Activated CD8-positive, alpha-beta T cell treated with anti-CD3 and anti-CD28 coated beads for 36 hours (primary cell): Measurements from ENCODE around the gene HBA1. TPM values are rescaled to one million over a fixed set of nuclear protein-coding genes. Genes with fewer than 3 reads are reported as not detected.

Experiments used
- ATAC-seq: fragments of 200-7000 bp; cut with Tn5 transposase; one replicate; pipeline ENCODE4 v1.10.0; 2021; ENCODE audit warnings: mild to moderate bottlenecking, moderate library complexity
- CTCF ChIA-PET: fragments of 350-600 bp; sonication (Branson Sonifier 250); formaldehyde crosslinking; loops from one replicate; lab custom pipeline; 2021; ENCODE audit warnings: antibody characterized with exemption; lab: Charles Lee
- POLR2A ChIA-PET: fragments of 350-600 bp; sonication (Branson Sonifier 250); formaldehyde crosslinking; loops from one replicate; lab custom pipeline; 2021; ENCODE audit warnings: antibody characterized with exemption; lab: Charles Lee
- DNase-seq: peaks from one replicate; pipeline ENCODE4 v3.0.0-alpha.2; 2020
- H3K27ac Mint-ChIP-seq: one replicate; pipeline ENCODE4 v1.8.0; 2021; ENCODE audit warnings: mild to moderate bottlenecking, mixed read lengths
- H3K27me3 Mint-ChIP-seq: one replicate; pipeline ENCODE4 v1.8.0; 2021; ENCODE audit warnings: mixed read lengths
- H3K36me3 Mint-ChIP-seq: one replicate; pipeline ENCODE4 v1.8.0; 2021; ENCODE audit warnings: low read depth, mixed read lengths
- H3K4me1 Mint-ChIP-seq: one replicate; pipeline ENCODE4 v1.8.0; 2021; ENCODE audit warnings: low read depth, mixed read lengths
- H3K4me3 Mint-ChIP-seq: one replicate; pipeline ENCODE4 v1.8.0; 2021; ENCODE audit warnings: mild to moderate bottlenecking, moderate library complexity, mixed read lengths
- H3K9me3 Mint-ChIP-seq: one replicate; pipeline ENCODE4 v1.8.0; 2021; ENCODE audit warnings: mixed read lengths
- CTCF ChIP-seq: fragments of 200-600 bp; IDR thresholded peaks from one replicate; pipeline ENCODE4 v1.8.0; 2022; ENCODE audit warnings: antibody characterized with exemption, mild to moderate bottlenecking
- intact Hi-C: fragments of 100-400 bp; cut with micrococcal nuclease; formaldehyde crosslinking; loops from one replicate; pipeline ENCODE4 v1.10.0; 2022
- total RNA-seq, 2 experiments: library from RNA; stranded (reverse); gene quantifications; one replicate each; pipeline ENCODE4 v1.2.3, GENCODE V29; 2021

The HBA1 gene
- total RNA-seq, 2 experiments from 2014 or later, result not detected

- Mint-ChIP-seq H3K27me3 (peaks cover 35% of the 10 kb centered on the region), H3K4me3 (peak overlapping the region; percentile 40), H3K4me1 (peaks cover 12% of the 10 kb centered on the region), H3K27ac (no peak overlapping the region), H3K36me3 (no peaks in the 10 kb centered on the region), H3K9me3 (no peaks in the 10 kb centered on the region)
- intact Hi-C loops, result loop anchor here (5.0 kb wide), 1 partner anchor 72 kb away; no protein-coding TSS in a partner anchor
- ChIA-PET POLR2A (interaction anchor here (1.0 to 1.3 kb wide), 3 partner anchors 9 to 13 kb away, joined by 3 to 4 read pairs (median 3); no protein-coding TSS in a partner anchor), CTCF (interaction anchor here (0.9 to 4.1 kb wide), 12 partner anchors 12 to 117 kb away, joined by 3 to 33 read pairs (median 5); no protein-coding TSS in a partner anchor)
- no peak for TF ChIP-seq CTCF
- DNase-seq (no peak), ATAC-seq (no peak)
These were observed 3.0 kb downstream of the HBA1 start for GRCh38 chr16:179211-180092.

- peak; percentile 81 for TF ChIP-seq CTCF
- Mint-ChIP-seq H3K27me3 (peaks cover 28% of the 10 kb centered on the region), H3K4me3 (peak within 1 kb of the TSS; percentile 40), H3K36me3 (peaks cover 2% of the 10 kb centered on the region), H3K4me1 (peaks cover 9% of the 10 kb centered on the region), H3K9me3 (no peaks in the 10 kb centered on the region), H3K27ac (no peak within 1 kb of the TSS)
- DNase-seq (peak; percentile 56), ATAC-seq (peak; percentile 22)
- intact Hi-C loops, result loop anchor here (5.0 kb wide), 1 partner anchor 73 kb away; no protein-coding TSS in a partner anchor
- CTCF ChIA-PET, result interaction anchor here (0.7 to 4.1 kb wide), 13 partner anchors 12 to 117 kb away, joined by 3 to 33 read pairs (median 5); no protein-coding TSS in a partner anchor
- POLR2A ChIA-PET, result interaction anchor here (0.8 to 1.1 kb wide), 3 partner anchors 12 to 109 kb away, joined by 3 to 4 read pairs (median 3); no protein-coding TSS in a partner anchor
These were observed 3.7 kb downstream of the HBA1 start, which contains the start of gene HBQ1 for GRCh38 chr16:180101-180675. HBQ1 (plus strand) TSS chr16:180459; CDS start chr16:180487, 28 bp downstream.

GRCh38 chr16:180681-181564 is 4.4 kb downstream of the HBA1 start:
- no peak for TF ChIP-seq CTCF
- H3K4me3 Mint-ChIP-seq, result peak overlapping the region; percentile 38
- POLR2A ChIA-PET, result interaction anchor here (0.7 to 1.3 kb wide), 8 partner anchors 11 to 110 kb away, joined by 3 to 5 read pairs (median 4); no protein-coding TSS in a partner anchor

GRCh38 chr16:181565-182021 is 5.1 kb downstream of the HBA1 start:
- Mint-ChIP-seq H3K27ac (no peak overlapping the region), H3K27me3 (peaks cover 23% of the 10 kb centered on the region), H3K36me3 (peaks cover 9% of the 10 kb centered on the region), H3K4me3 (no peak overlapping the region), H3K4me1 (peaks cover 4% of the 10 kb centered on the region), H3K9me3 (no peaks in the 10 kb centered on the region)
- no peak for DNase-seq
- ATAC-seq, result no peak
- POLR2A ChIA-PET, result interaction anchor here (0.7 to 1.3 kb wide), 6 partner anchors 10 to 105 kb away, joined by 3 to 5 read pairs (median 4); no protein-coding TSS in a partner anchor
- intact Hi-C loops, result loop anchor here (5.0 kb wide), 1 partner anchor 74 kb away; no protein-coding TSS in a partner anchor
- peak; percentile 98 for TF ChIP-seq CTCF
- CTCF ChIA-PET, result interaction anchor here (0.6 to 4.1 kb wide), 23 partner anchors 10 to 116 kb away, joined by 3 to 33 read pairs (median 5); no protein-coding TSS in a partner anchor

More at GRCh38 chr16:180681-181564, 4.4 kb downstream of the HBA1 start:
- peak; percentile 91 for DNase-seq
- intact Hi-C loops, result loop anchor here (5.0 kb wide), 1 partner anchor 74 kb away; no protein-coding TSS in a partner anchor
- Mint-ChIP-seq H3K36me3 (peaks cover 9% of the 10 kb centered on the region), H3K27ac (no peak overlapping the region), H3K27me3 (peaks cover 23% of the 10 kb centered on the region), H3K9me3 (no peaks in the 10 kb centered on the region), H3K4me1 (peaks cover 4% of the 10 kb centered on the region)
- peak; percentile 88 for ATAC-seq
- CTCF ChIA-PET, result interaction anchor here (0.6 to 4.1 kb wide), 30 partner anchors 10 to 118 kb away, joined by 3 to 33 read pairs (median 4); no protein-coding TSS in a partner anchor
